ENCODE measurements around the gene CD300LD. TPM values are rescaled to one million over a fixed set of nuclear protein-coding genes. Genes with fewer than 3 reads are reported as not detected.

Gene CD300LD
- total RNA-seq, 3 donors from 2014 or later (not counting 1 experiment from before 2014, with no cell fraction given): not detected

- peaks cover 4 to 11% of the 10 kb centered on the region in 2 donors for H3K4me1 Mint-ChIP-seq
- WGBS (ENCODE audit: insufficient coverage): 87% methylated on average over 14 of the region's 14 CpGs
Measured at GRCh38 chr17:74584292-74585060, 7.6 kb downstream of the CD300LD start.

DNA sequence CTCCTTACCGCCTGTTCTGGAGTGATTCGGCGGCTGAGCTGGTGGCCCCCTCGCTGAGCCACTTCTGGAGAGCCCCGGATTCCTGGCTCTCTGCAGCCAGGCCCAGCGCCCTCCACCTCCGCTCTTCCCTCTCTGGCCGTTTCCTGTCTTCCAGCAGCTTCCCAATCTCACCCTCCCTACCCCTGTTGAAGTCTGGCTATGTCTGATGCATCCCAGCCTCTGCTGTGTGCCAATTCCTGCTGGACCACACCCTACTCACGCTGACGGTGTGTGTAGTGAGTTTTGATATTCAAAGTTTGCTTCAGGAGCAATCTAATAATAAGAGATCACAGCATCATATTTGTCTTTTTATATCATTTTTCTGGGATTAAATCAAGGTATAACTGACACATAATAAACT, 9.4 kb downstream of the CD300LD start:
- TF ChIP-seq CTCF (IDR thresholded peaks at IDR 0.05): no peak
- H3K27me3 ChIP-seq (ENCODE audit: control insufficient read depth, insufficient read depth, low read length): no peaks in the 10 kb centered on the region
- H3K4me3 ChIP-seq (ENCODE audit: low read length): no peak overlapping the region
- 90% methylated on average over 8 of the region's 10 CpGs for WGBS (ENCODE audit: insufficient coverage)
- Mint-ChIP-seq H3K4me1 (peaks cover 9 to 15% of the 10 kb centered on the region in 2 donors), H3K9me3 (no peaks in the 10 kb centered on the region), H3K4me3 (no peak overlapping the region), H3K36me3 (no peaks in the 10 kb centered on the region), H3K27me3 (ENCODE audit: low read depth in 2 of 2) (peaks cover 0 to 10% of the 10 kb centered on the region in 2 donors), H3K27ac (no peak overlapping the region)
- peaks cover 11% of the 10 kb centered on the region for H3K4me1 ChIP-seq (ENCODE audit: control insufficient read depth, insufficient read depth, low read length)
- H3K27ac ChIP-seq (ENCODE audit: low read length): no peak overlapping the region
- no peaks in the 10 kb centered on the region for H3K36me3 ChIP-seq (ENCODE audit: control insufficient read depth, insufficient read depth, low read length)
- peaks cover 6% of the 10 kb centered on the region for H3K9me3 ChIP-seq (ENCODE audit: control insufficient read depth, insufficient read depth, low read length)
- DNase-seq: no peak
- ATAC-seq: no peak
- intact Hi-C loops (cut with micrococcal nuclease): no loop called here

More at GRCh38 chr17:74584292-74585060, 7.6 kb downstream of the CD300LD start:
- no peak overlapping the region for H3K27ac ChIP-seq (ENCODE audit: low read length)
- no peak for TF ChIP-seq CTCF (IDR thresholded peaks at IDR 0.05)
- Mint-ChIP-seq H3K27me3 (ENCODE audit: low read depth in 2 of 2) (peaks cover 2 to 10% of the 10 kb centered on the region in 2 donors), H3K9me3 (no peaks in the 10 kb centered on the region), H3K4me3 (no peak overlapping the region), H3K36me3 (no peaks in the 10 kb centered on the region), H3K27ac (no peak overlapping the region)
- intact Hi-C loops (cut with micrococcal nuclease): no loop called here
- peaks cover 6% of the 10 kb centered on the region for H3K9me3 ChIP-seq (ENCODE audit: control insufficient read depth, insufficient read depth, low read length)
- H3K27me3 ChIP-seq (ENCODE audit: control insufficient read depth, insufficient read depth, low read length): no peaks in the 10 kb centered on the region
- H3K36me3 ChIP-seq (ENCODE audit: control insufficient read depth, insufficient read depth, low read length): no peaks in the 10 kb centered on the region
- no peak overlapping the region for H3K4me3 ChIP-seq (ENCODE audit: low read length)
- peaks cover 9% of the 10 kb centered on the region for H3K4me1 ChIP-seq (ENCODE audit: control insufficient read depth, insufficient read depth, low read length)
- ATAC-seq (no peak), DNase-seq (no peak)

- Histone ChIP-seq H3K4me3 (ENCODE audit: low read length) (no peak overlapping the region), H3K4me1 (ENCODE audit: control insufficient read depth, insufficient read depth, low read length) (peaks cover 11% of the 10 kb centered on the region), H3K9me3 (ENCODE audit: control insufficient read depth, insufficient read depth, low read length) (peaks cover 6% of the 10 kb centered on the region), H3K27ac (ENCODE audit: low read length) (no peak overlapping the region), H3K27me3 (ENCODE audit: control insufficient read depth, insufficient read depth, low read length) (no peaks in the 10 kb centered on the region), H3K36me3 (ENCODE audit: control insufficient read depth, insufficient read depth, low read length) (no peaks in the 10 kb centered on the region)
- Mint-ChIP-seq H3K27ac (no peak overlapping the region), H3K36me3 (no peaks in the 10 kb centered on the region), H3K27me3 (ENCODE audit: low read depth in 2 of 2) (peaks cover 12 to 18% of the 10 kb centered on the region in 2 donors), H3K4me3 (no peak overlapping the region), H3K4me1 (peaks cover 9 to 15% of the 10 kb centered on the region in 2 donors), H3K9me3 (no peaks in the 10 kb centered on the region)
- ATAC-seq: no peak
- intact Hi-C loops (cut with micrococcal nuclease): no loop called here
- DNase-seq: no peak
- TF ChIP-seq CTCF (IDR thresholded peaks at IDR 0.05): no peak
- 27% methylated on average over 7 of the region's 7 CpGs for WGBS (ENCODE audit: insufficient coverage)
Measured at GRCh38 chr17:74579900-74580299, 12.2 kb downstream of the CD300LD start.

All from natural killer cell (primary cell).